GM23338 (cell line): ENCODE data around the gene SCUBE2. TPM values are rescaled to one million over a fixed set of nuclear protein-coding genes. Genes with fewer than 3 reads are reported as not detected.

ENCODE experiments used
- ATAC-seq: fragments of 200-7000 bp; cut with Tn5 transposase; 3 replicates; pipeline ENCODE4 v1.9.1; 2020
- DNase-seq: peaks from one replicate; pipeline ENCODE4 v3.0.0-alpha.2; 2015; ENCODE audit warnings: low spot score
- H2AFZ ChIP-seq: fragments of 200-600 bp; sonication (generic); 2 replicates; pipeline ENCODE4 v1.8.0; 2016; ENCODE audit warnings: antibody characterized with exemption, mild to moderate bottlenecking, moderate library complexity
- H3F3A ChIP-seq: fragments of 200-600 bp; sonication (generic); replicated peaks from 2 replicates; pipeline ENCODE4 v1.8.0; 2017; ENCODE audit warnings: antibody characterized with exemption, mixed run types, low read depth
- H3K27ac ChIP-seq: fragments of 200-600 bp; sonication (generic); 2 replicates; pipeline ENCODE4 v1.6.1; 2016; ENCODE audit warnings: low read depth
- H3K27me3 ChIP-seq: fragments of 200-600 bp; sonication (generic); 2 replicates; pipeline ENCODE4 v1.8.0; 2016; ENCODE audit warnings: mild to moderate bottlenecking, mixed run types, moderate library complexity; ENCODE audit not compliant: insufficient read depth
- H3K36me3 ChIP-seq: fragments of 200-600 bp; sonication (generic); 2 replicates; pipeline ENCODE4 v1.8.0; 2016; ENCODE audit warnings: mild to moderate bottlenecking; ENCODE audit not compliant: insufficient read depth
- H3K4me1 ChIP-seq: fragments of 200-600 bp; sonication (generic); 2 replicates; pipeline ENCODE4 v1.8.0; 2016; ENCODE audit warnings: mild to moderate bottlenecking, moderate library complexity; ENCODE audit not compliant: insufficient read depth
- H3K4me2 ChIP-seq: fragments of 200-600 bp; sonication (generic); 2 replicates; pipeline ENCODE4 v1.7.1; 2017; ENCODE audit warnings: mixed run types
- H3K4me3 ChIP-seq: fragments of 200-600 bp; sonication (generic); 2 replicates; pipeline ENCODE4 v1.6.1; 2016; ENCODE audit warnings: mixed run types
- H3K79me2 ChIP-seq: fragments of 200-600 bp; sonication (generic); replicated peaks from 2 replicates; pipeline ENCODE4 v1.8.0; 2017; ENCODE audit warnings: mild to moderate bottlenecking; ENCODE audit not compliant: insufficient read depth
- H3K9me2 ChIP-seq: fragments of 200-600 bp; sonication (generic); 2 replicates; pipeline ENCODE4 v1.8.0; 2017; ENCODE audit not compliant: insufficient read depth
- H4K20me1 ChIP-seq: fragments of 200-600 bp; sonication (generic); replicated peaks from 2 replicates; pipeline ENCODE4 v1.8.0; 2017; ENCODE audit warnings: mild to moderate bottlenecking; ENCODE audit not compliant: insufficient read depth
- H3K27ac Mint-ChIP-seq: 2 replicates; pipeline ENCODE4 v1.8.0; 2020; ENCODE audit warnings: inconsistent platforms, mild to moderate bottlenecking, moderate library complexity, mixed read lengths
- H3K27me3 Mint-ChIP-seq: 3 replicates; pipeline ENCODE4 v1.8.0; 2022; ENCODE audit warnings: low read depth, mild to moderate bottlenecking, moderate library complexity, mixed read lengths, inconsistent platforms; ENCODE audit not compliant: insufficient read depth, poor library complexity
- H3K36me3 Mint-ChIP-seq: 3 replicates; pipeline ENCODE4 v1.8.0; 2021; ENCODE audit warnings: low read depth, mild to moderate bottlenecking, inconsistent platforms, moderate library complexity, mixed read lengths
- H3K4me1 Mint-ChIP-seq: 3 replicates; pipeline ENCODE4 v1.8.0; 2020; ENCODE audit warnings: mild to moderate bottlenecking, inconsistent platforms, mixed read lengths
- H3K4me3 Mint-ChIP-seq: 3 replicates; pipeline ENCODE4 v1.8.0; 2021; ENCODE audit warnings: moderate library complexity, mild to moderate bottlenecking, inconsistent platforms, mixed read lengths
- H3K9me3 Mint-ChIP-seq: 3 replicates; pipeline ENCODE4 v1.8.0; 2020; ENCODE audit warnings: moderate library complexity, mild to moderate bottlenecking, inconsistent platforms, mixed read lengths
- CREB1 ChIP-seq: fragments of 250-450 bp; sonication (Bioruptor Pico); IDR thresholded peaks from 2 replicates; pipeline ENCODE4 v1.5.0; 2020; ENCODE audit warnings: low read depth, mild to moderate bottlenecking, moderate library complexity
- CTCF ChIP-seq, 2 experiments: fragments of 200-600 bp in 1 of 2; sonication (generic) in 1 of 2; conservative IDR thresholded peaks; 2 replicates each; pipeline versions ENCODE4 v1.5.1 to v1.6.1; 2016 to 2017; ENCODE audit warnings: antibody characterized with exemption in 2 of 2, low read depth in 2 of 2, mild to moderate bottlenecking in 2 of 2, moderate library complexity in 1 of 2
- ETS1 ChIP-seq: IDR thresholded peaks from 2 replicates; pipeline ENCODE4 v1.6.1; 2016; ENCODE audit warnings: antibody characterized with exemption
- EZH2 ChIP-seq: fragments of 200-600 bp; sonication (generic); IDR thresholded peaks from one replicate; pipeline ENCODE4 v1.8.0; 2017; ENCODE audit warnings: antibody characterized with exemption, mild to moderate bottlenecking, low read depth; ENCODE audit not compliant: unreplicated experiment
- EZH2phosphoT487 ChIP-seq: fragments of 200-600 bp; sonication (generic); IDR thresholded peaks from one replicate; pipeline ENCODE4 v1.8.1; 2018; ENCODE audit warnings: antibody characterized with exemption; ENCODE audit not compliant: unreplicated experiment
- JUNB ChIP-seq: IDR thresholded peaks from one replicate; pipeline ENCODE4 v1.6.1; 2016; ENCODE audit warnings: antibody characterized with exemption; ENCODE audit not compliant: unreplicated experiment
- POLR2AphosphoS5 ChIP-seq: IDR thresholded peaks from 2 replicates; pipeline ENCODE4 v1.6.1; 2016; ENCODE audit warnings: antibody characterized with exemption, low read depth
- STAT1 ChIP-seq: IDR thresholded peaks from one replicate; pipeline ENCODE4 v1.6.1; 2016; ENCODE audit warnings: antibody characterized with exemption; ENCODE audit not compliant: unreplicated experiment
- ZNF114 ChIP-seq: fragments of 250-450 bp; sonication (Bioruptor Pico); IDR thresholded peaks from 2 replicates; pipeline ENCODE4 v1.5.0; 2020; ENCODE audit warnings: mild to moderate bottlenecking, moderate library complexity
- ZNF331 ChIP-seq: fragments of 250-450 bp; sonication (Bioruptor Pico); IDR thresholded peaks from 2 replicates; pipeline ENCODE4 v1.5.0; 2020; ENCODE audit warnings: low read depth, mild to moderate bottlenecking, moderate library complexity
- polyA plus RNA-seq: library from polyadenylated mRNA; unstranded; fragments of >200 nt; fragmentation: Nextera tagmentation; extraction: Ambion mirVana; gene quantifications from 2 replicates; pipeline ENCODE4 v1.2.1, GENCODE V29; 2016
- total RNA-seq: library from RNA; depleted of rRNA; stranded (reverse); fragments of >200 nt; shearing (Covaris generic); gene quantifications from 2 replicates; pipeline ENCODE4 v1.2.3, GENCODE V29; 2014

SCUBE2 gene
- total and polyA plus RNA-seq, 2 experiments from 2014 or later: 0.47 to 0.63 TPM

GRCh38 chr11:9066433-9066925, 24.9 kb downstream of the SCUBE2 start:
- no peaks in the 10 kb centered on the region for H3K9me2 ChIP-seq
- H3K4me3 Mint-ChIP-seq: no peak overlapping the region
- H2AFZ ChIP-seq: peak overlapping the region; percentile 78; the same call in 1 of the 2 replicates
- no peaks in the 10 kb centered on the region for H3K79me2 ChIP-seq
- DNase-seq (peak; percentile 32), ATAC-seq (peak; percentile 72)
- H3K27ac Mint-ChIP-seq: no peak overlapping the region
- TF ChIP-seq ETS1 (no peak), CTCF (conservative IDR thresholded peaks at IDR 0.05; ENCODE audit: low read depth in 2 of 2) (peak in 1 of 2 experiments; percentile 35; a peak in 2 of 4 replicates), STAT1 (no peak)
- no peak overlapping the region for H3K4me3 ChIP-seq
- peaks cover 20% of the 10 kb centered on the region for H3K4me1 Mint-ChIP-seq
- H3K36me3 Mint-ChIP-seq: no peaks in the 10 kb centered on the region
- H4K20me1 ChIP-seq: no peaks in the 10 kb centered on the region
- H3K4me1 ChIP-seq: no peaks in the 10 kb centered on the region
- no peaks in the 10 kb centered on the region for H3K27me3 ChIP-seq
- no peaks in the 10 kb centered on the region for H3K36me3 ChIP-seq
- H3K4me2 ChIP-seq: no peak overlapping the region
- H3K9me3 Mint-ChIP-seq: no peaks in the 10 kb centered on the region
- H3F3A ChIP-seq: no peaks in the 10 kb centered on the region
- H3K27ac ChIP-seq: no peak overlapping the region
- H3K27me3 Mint-ChIP-seq: peaks cover 1% of the 10 kb centered on the region

- Histone ChIP-seq H3K79me2 (no peaks in the 10 kb centered on the region), H3K4me2 (no peak overlapping the region), H3K36me3 (no peaks in the 10 kb centered on the region), H3F3A (no peaks in the 10 kb centered on the region), H3K9me2 (no peaks in the 10 kb centered on the region), H4K20me1 (no peaks in the 10 kb centered on the region), H3K27ac (no peak overlapping the region), H3K4me3 (no peak overlapping the region), H3K27me3 (no peaks in the 10 kb centered on the region), H3K4me1 (no peaks in the 10 kb centered on the region), H2AFZ (peak overlapping the region; percentile 78)
- H3K27me3 Mint-ChIP-seq: peaks cover 1% of the 10 kb centered on the region
- H3K36me3 Mint-ChIP-seq: no peaks in the 10 kb centered on the region
- H3K4me3 Mint-ChIP-seq: no peak overlapping the region
- ATAC-seq (no peak), DNase-seq (no peak)
- H3K4me1 Mint-ChIP-seq: peaks cover 15% of the 10 kb centered on the region
- H3K27ac Mint-ChIP-seq: no peak overlapping the region; the same call in 1 of the 2 replicates
- no peaks in the 10 kb centered on the region for H3K9me3 Mint-ChIP-seq
- TF ChIP-seq ETS1: no peak
- no peak for TF ChIP-seq CREB1 (CRISPR knock-in tag)
- TF ChIP-seq CTCF (conservative IDR thresholded peaks at IDR 0.05; ENCODE audit: low read depth in 2 of 2): no peak
- no peak for TF ChIP-seq POLR2AphosphoS5
- TF ChIP-seq EZH2phosphoT487: no peak
- TF ChIP-seq ZNF331: no peak
- no peak for TF ChIP-seq ZNF114 (CRISPR knock-in tag)
- no peak for TF ChIP-seq EZH2
- no peak for TF ChIP-seq JUNB
These were observed 25.6 kb downstream of the SCUBE2 start for GRCh38 chr11:9065607-9066432.
